HG03196 (cell line): ENCODE results near the gene GFRA3.
"Not testable (repeated sequence)": the region's sequence is repeated elsewhere in the genome, so short reads cannot be mapped to it uniquely, and the experiment has no call there.

Source experiments
- ATAC-seq: cut with Tn5 transposase; IDR thresholded peaks from one replicate; pipeline ENCODE4 v1.9.1; 2021; ENCODE audit not compliant: unreplicated experiment

Gene GFRA3

GRCh38 chr5:138247800-138248199 lies 26.6 kb downstream of the GFRA3 start:
- ATAC-seq, result not testable (repeated sequence)

GRCh38 chr5:138246822-138247221 lies 27.6 kb downstream of the GFRA3 start:
- ATAC-seq, result no peak

GRCh38 chr5:138246334-138246733 lies 28.1 kb downstream of the GFRA3 start:
- no peak for ATAC-seq

- no peak for ATAC-seq
Measured at GRCh38 chr5:138245717-138246116, 28.7 kb downstream of the GFRA3 start.

- no peak for ATAC-seq
Measured at GRCh38 chr5:138243794-138244193, 30.6 kb downstream of the GFRA3 start.

- ATAC-seq, result no peak
Measured at GRCh38 chr5:138241688-138242571, 32.5 kb downstream of the GFRA3 start.

- ATAC-seq, result no peak
Measured at GRCh38 chr5:138240650-138241385, 33.6 kb downstream of the GFRA3 start.

GRCh38 chr5:138238034-138238433 lies 36.4 kb downstream of the GFRA3 start:
- no peak for ATAC-seq

GRCh38 chr5:138234651-138235050 lies 39.8 kb downstream of the GFRA3 start:
- no peak for ATAC-seq

GRCh38 chr5:138233280-138233679 lies 41.1 kb downstream of the GFRA3 start:
- ATAC-seq, result no peak

- ATAC-seq, result no peak
Measured at GRCh38 chr5:138230981-138231589, 43.3 kb downstream of the GFRA3 start.

GRCh38 chr5:138230261-138230660 lies 44.2 kb downstream of the GFRA3 start:
- ATAC-seq, result no peak

GRCh38 chr5:138229387-138229786 lies 45.0 kb downstream of the GFRA3 start:
- ATAC-seq, result no peak

- ATAC-seq, result no peak
Measured at GRCh38 chr5:138226910-138227309, 47.5 kb downstream of the GFRA3 start.

- ATAC-seq, result no peak
Measured at GRCh38 chr5:138224712-138225111, 49.7 kb downstream of the GFRA3 start.

GRCh38 chr5:138223532-138223931 lies 50.9 kb downstream of the GFRA3 start:
- ATAC-seq, result no peak

- no peak for ATAC-seq
Measured at GRCh38 chr5:138216799-138217198, 57.6 kb downstream of the GFRA3 start.

- peak; percentile 95 for ATAC-seq
Measured at GRCh38 chr5:138213161-138214029, 61.0 kb downstream of the GFRA3 start, which contains the start of gene CDC23. Gene CDC23, minus strand, starts transcription at chr5:138213323. Its CDS starts 11 bp downstream, at chr5:138213312.

GRCh38 chr5:138212828-138213160 lies 61.6 kb downstream of the GFRA3 start:
- peak; percentile 18 for ATAC-seq

GRCh38 chr5:138210985-138211384 lies 63.4 kb downstream of the GFRA3 start:
- ATAC-seq, result no peak
